ENCODE measurements around the gene ASB6. TPM values are rescaled to one million over a fixed set of nuclear protein-coding genes. Genes with fewer than 3 reads are reported as not detected.

Gene ASB6
- total and polyA plus RNA-seq, 2 of the 13 experiments (the other 11 are each of a cell fraction or from before 2014, with no cell fraction given), result 8.2 to 8.4 TPM

- TF ChIP-seq RORA (CRISPR knock-in tag; IDR thresholded peaks at IDR 0.05) (no peak), REST (IDR thresholded peaks at IDR 0.05; ENCODE audit: borderline replicate concordance in 1 of 2, low read depth in 1 of 2, low read length in 2 of 2) (no peak), ZSCAN20 (CRISPR knock-in tag; IDR thresholded peaks at IDR 0.05; ENCODE audit: borderline replicate concordance) (no peak), ZNF878 (CRISPR knock-in tag; IDR thresholded peaks at IDR 0.05) (no peak), BCL6 (CRISPR knock-in tag; IDR thresholded peaks at IDR 0.05) (no peak), CENPT (CRISPR knock-in tag; IDR thresholded peaks at IDR 0.05; ENCODE audit: low read depth) (0 out of 2 replicates have a peak, but pooled peaks have one; percentile 26), CCAR2 (optimal IDR thresholded peaks at IDR 0.05; ENCODE audit: low read depth, low read length) (peak; percentile 17), MYC (CRISPR knock-in tag; IDR thresholded peaks at IDR 0.05; ENCODE audit: borderline replicate concordance) (no peak), SRSF1 (optimal IDR thresholded peaks at IDR 0.05; ENCODE audit: low read depth, low read length) (no peak), ZSCAN9 (CRISPR knock-in tag; IDR thresholded peaks at IDR 0.05; ENCODE audit: borderline replicate concordance) (no peak), ZNF367 (CRISPR knock-in tag; IDR thresholded peaks at IDR 0.05; ENCODE audit: borderline replicate concordance) (no peak), NR1H2 (CRISPR knock-in tag; IDR thresholded peaks at IDR 0.05; ENCODE audit: borderline replicate concordance, low read depth) (no peak), U2AF2 (IDR thresholded peaks at IDR 0.05; ENCODE audit: low read depth, low read length) (no peak), AKAP8 (CRISPR knock-in tag; IDR thresholded peaks at IDR 0.05) (no peak)
- TF ChIP-seq, protein P1, sequence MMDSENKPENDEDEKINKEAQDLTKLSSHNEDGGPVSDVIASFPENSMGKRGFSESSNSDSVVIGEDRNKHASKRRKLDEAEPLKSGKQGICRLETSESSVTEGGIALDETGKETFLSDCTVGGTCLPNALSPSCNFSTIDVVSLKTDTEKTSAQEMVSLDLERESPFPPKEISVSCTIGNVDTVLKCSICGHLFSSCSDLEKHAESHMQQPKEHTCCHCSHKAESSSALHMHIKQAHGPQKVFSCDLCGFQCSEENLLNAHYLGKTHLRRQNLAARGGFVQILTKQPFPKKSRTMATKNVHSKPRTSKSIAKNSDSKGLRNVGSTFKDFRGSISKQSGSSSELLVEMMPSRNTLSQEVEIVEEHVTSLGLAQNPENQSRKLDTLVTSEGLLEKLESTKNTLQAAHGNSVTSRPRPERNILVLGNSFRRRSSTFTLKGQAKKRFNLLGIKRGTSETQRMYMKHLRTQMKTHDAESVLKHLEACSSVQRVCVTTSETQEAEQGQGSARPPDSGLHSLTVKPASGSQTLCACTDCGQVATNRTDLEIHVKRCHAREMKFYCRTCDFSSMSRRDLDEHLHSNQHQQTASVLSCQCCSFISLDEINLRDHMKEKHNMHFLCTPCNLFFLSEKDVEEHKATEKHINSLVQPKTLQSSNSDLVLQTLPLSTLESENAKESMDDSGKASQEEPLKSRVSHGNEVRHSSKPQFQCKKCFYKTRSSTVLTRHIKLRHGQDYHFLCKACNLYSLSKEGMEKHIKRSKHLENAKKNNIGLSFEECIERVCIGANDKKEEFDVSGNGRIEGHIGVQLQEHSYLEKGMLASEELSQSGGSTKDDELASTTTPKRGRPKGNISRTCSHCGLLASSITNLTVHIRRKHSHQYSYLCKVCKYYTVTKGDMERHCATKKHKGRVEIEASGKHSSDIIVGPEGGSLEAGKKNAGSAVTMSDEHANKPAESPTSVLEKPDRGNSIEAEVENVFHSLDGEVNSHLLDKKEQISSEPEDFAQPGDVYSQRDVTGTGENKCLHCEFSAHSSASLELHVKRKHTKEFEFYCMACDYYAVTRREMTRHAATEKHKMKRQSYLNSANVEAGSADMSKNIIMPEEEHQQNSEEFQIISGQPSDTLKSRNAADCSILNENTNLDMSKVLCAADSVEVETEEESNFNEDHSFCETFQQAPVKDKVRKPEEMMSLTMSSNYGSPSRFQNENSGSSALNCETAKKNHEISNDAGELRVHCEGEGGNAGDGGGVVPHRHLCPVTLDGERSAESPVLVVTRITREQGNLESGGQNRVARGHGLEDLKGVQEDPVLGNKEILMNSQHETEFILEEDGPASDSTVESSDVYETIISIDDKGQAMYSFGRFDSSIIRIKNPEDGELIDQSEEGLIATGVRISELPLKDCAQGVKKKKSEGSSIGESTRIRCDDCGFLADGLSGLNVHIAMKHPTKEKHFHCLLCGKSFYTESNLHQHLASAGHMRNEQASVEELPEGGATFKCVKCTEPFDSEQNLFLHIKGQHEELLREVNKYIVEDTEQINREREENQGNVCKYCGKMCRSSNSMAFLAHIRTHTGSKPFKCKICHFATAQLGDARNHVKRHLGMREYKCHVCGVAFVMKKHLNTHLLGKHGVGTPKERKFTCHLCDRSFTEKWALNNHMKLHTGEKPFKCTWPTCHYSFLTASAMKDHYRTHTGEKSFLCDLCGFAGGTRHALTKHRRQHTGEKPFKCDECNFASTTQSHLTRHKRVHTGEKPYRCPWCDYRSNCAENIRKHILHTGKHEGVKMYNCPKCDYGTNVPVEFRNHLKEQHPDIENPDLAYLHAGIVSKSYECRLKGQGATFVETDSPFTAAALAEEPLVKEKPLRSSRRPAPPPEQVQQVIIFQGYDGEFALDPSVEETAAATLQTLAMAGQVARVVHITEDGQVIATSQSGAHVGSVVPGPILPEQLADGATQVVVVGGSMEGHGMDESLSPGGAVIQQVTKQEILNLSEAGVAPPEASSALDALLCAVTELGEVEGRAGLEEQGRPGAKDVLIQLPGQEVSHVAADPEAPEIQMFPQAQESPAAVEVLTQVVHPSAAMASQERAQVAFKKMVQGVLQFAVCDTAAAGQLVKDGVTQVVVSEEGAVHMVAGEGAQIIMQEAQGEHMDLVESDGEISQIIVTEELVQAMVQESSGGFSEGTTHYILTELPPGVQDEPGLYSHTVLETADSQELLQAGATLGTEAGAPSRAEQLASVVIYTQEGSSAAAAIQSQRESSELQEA (CRISPR knock-in tag; IDR thresholded peaks at IDR 0.05; ENCODE audit: not compliant biosample characterization), result no peak
These were observed 34.9 kb downstream of the ASB6 start (continued) for GRCh38 chr9:129607027-129607387.
